ENCODE measurements around the gene FAT2.
"Not testable (repeated sequence)": the region's sequence is repeated elsewhere in the genome, so short reads cannot be mapped to it uniquely, and the experiment has no call there.

Gene FAT2

DNA sequence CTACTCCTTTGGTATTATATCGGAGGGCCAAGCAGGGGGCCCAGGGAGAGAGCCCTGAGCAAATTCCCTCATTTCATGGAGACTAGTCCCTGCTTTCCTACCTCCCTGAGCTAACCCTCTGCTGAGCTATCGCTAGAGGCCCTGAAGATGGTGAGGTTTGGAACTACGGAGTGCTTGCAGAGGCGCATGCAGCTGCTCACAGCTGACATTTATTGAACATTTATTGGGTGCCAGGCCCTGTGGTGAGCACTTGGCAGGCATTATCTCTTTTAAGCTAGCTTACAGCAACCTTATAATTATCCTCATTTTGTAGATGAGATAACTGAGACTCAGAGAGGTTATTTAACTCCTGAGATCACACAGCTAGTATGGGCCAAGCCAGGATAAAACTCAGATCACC is 9.8 kb downstream of the FAT2 start:
- H3K36me3 ChIP-seq (ENCODE audit: insufficient read depth, insufficient read length, low read length), result no peaks in the 10 kb centered on the region
- peaks cover 6% of the 10 kb centered on the region for H3K4me1 ChIP-seq (ENCODE audit: insufficient read depth, insufficient read length)
- H3K9ac ChIP-seq (ENCODE audit: insufficient read length, low read depth), result no peak overlapping the region
- no peak overlapping the region for H3K4me3 ChIP-seq (ENCODE audit: insufficient read length, low read depth)
- no peaks in the 10 kb centered on the region for H3K9me3 ChIP-seq (ENCODE audit: insufficient read depth, low read length)
- DNase-seq (ENCODE audit: low read depth, low spot score), result no peak
- no peaks in the 10 kb centered on the region for H3K27me3 ChIP-seq (ENCODE audit: insufficient read depth, insufficient read length)
- TF ChIP-seq SUZ12 (IDR thresholded peaks at IDR 0.05; ENCODE audit: extremely low read depth, insufficient read depth, insufficient read length), result no peak

DNA sequence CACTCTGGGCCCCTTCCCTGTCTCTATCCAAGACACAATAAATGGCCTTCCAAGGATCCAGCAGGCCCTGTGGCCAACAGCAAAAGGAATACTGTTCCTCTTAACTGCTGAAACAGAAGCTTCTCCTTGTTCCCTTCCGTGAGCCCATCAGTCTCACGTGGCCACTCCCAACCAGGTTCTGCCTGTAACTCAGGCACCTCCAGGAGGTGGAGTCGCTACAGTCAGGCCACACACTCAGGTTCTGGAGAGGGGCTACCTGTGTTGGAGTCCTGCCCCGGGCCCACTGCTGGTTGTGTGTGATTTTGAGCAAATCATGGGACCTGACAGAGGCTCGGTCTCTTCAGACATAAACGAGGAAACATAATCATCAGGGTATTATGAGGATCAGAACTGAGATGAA is 10.3 kb downstream of the FAT2 start:
- Histone ChIP-seq H3K9me3 (ENCODE audit: insufficient read depth, low read length) (no peaks in the 10 kb centered on the region), H3K4me3 (ENCODE audit: insufficient read length, low read depth) (no peak overlapping the region), H3K36me3 (ENCODE audit: insufficient read depth, insufficient read length, low read length) (no peaks in the 10 kb centered on the region), H3K4me1 (ENCODE audit: insufficient read depth, insufficient read length) (peaks cover 6% of the 10 kb centered on the region), H3K27me3 (ENCODE audit: insufficient read depth, insufficient read length) (no peaks in the 10 kb centered on the region), H3K9ac (ENCODE audit: insufficient read length, low read depth) (no peak overlapping the region)
- TF ChIP-seq ZNF274 (IDR thresholded peaks at IDR 0.05; ENCODE audit: low read depth, low read length) (no peak), YY1 (IDR thresholded peaks at IDR 0.05; ENCODE audit: insufficient read depth, insufficient read length) (no peak), SUZ12 (IDR thresholded peaks at IDR 0.05; ENCODE audit: extremely low read depth, insufficient read depth, insufficient read length) (no peak)
- no peak for DNase-seq (ENCODE audit: low read depth, low spot score)

GRCh38 chr5:151580239-151580638 is 10.9 kb downstream of the FAT2 start:
- DNase-seq (ENCODE audit: low read depth, low spot score), result no peak
- H3K27me3 ChIP-seq (ENCODE audit: insufficient read depth, insufficient read length), result no peaks in the 10 kb centered on the region
- no peak overlapping the region for H3K9ac ChIP-seq (ENCODE audit: insufficient read length, low read depth)
- H3K36me3 ChIP-seq (ENCODE audit: insufficient read depth, insufficient read length, low read length), result no peaks in the 10 kb centered on the region
- TF ChIP-seq ZNF274 (IDR thresholded peaks at IDR 0.05; ENCODE audit: low read depth, low read length) (no peak), SUZ12 (IDR thresholded peaks at IDR 0.05; ENCODE audit: extremely low read depth, insufficient read depth, insufficient read length) (no peak), YY1 (IDR thresholded peaks at IDR 0.05; ENCODE audit: insufficient read depth, insufficient read length) (no peak)
- H3K9me3 ChIP-seq (ENCODE audit: insufficient read depth, low read length), result no peaks in the 10 kb centered on the region
- H3K4me3 ChIP-seq (ENCODE audit: insufficient read length, low read depth), result no peak overlapping the region
- H3K4me1 ChIP-seq (ENCODE audit: insufficient read depth, insufficient read length), result peaks cover 6% of the 10 kb centered on the region

DNA sequence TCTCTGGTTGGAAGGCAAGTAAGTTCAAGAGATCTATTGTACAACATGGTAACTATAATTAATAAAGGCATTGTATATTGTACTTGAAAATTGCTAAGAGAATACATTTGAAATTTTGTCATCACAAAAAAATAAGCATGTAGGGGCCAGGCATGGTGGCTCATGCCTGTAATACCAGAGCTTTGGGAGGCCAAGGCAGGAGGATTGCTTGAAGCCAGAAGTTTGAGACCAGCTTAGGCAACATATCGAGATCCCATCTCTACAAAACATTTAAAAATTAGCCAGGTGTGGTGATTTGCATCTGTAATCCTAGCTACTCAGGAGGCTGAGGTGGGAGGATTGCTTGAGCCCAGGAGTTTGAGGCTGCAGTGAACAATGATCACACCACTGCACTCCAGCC is 12.0 kb downstream of the FAT2 start:
- not testable (repeated sequence) for DNase-seq (ENCODE audit: low read depth, low spot score); H3K4me1 ChIP-seq (ENCODE audit: insufficient read depth, insufficient read length); H3K9ac ChIP-seq (ENCODE audit: insufficient read length, low read depth); H3K27me3 ChIP-seq (ENCODE audit: insufficient read depth, insufficient read length); H3K36me3 ChIP-seq (ENCODE audit: insufficient read depth, insufficient read length, low read length); H3K9me3 ChIP-seq (ENCODE audit: insufficient read depth, low read length); H3K4me3 ChIP-seq (ENCODE audit: insufficient read length, low read depth)

GRCh38 chr5:151578326-151579025 is 12.7 kb downstream of the FAT2 start:
- Histone ChIP-seq H3K36me3 (ENCODE audit: insufficient read depth, insufficient read length, low read length) (no peaks in the 10 kb centered on the region), H3K4me1 (ENCODE audit: insufficient read depth, insufficient read length) (peaks cover 6% of the 10 kb centered on the region), H3K9ac (ENCODE audit: insufficient read length, low read depth) (no peak overlapping the region), H3K9me3 (ENCODE audit: insufficient read depth, low read length) (no peaks in the 10 kb centered on the region), H3K27me3 (ENCODE audit: insufficient read depth, insufficient read length) (no peaks in the 10 kb centered on the region), H3K4me3 (ENCODE audit: insufficient read length, low read depth) (no peak overlapping the region)
- DNase-seq (ENCODE audit: low read depth, low spot score), result no peak
- no peak for TF ChIP-seq YY1 (IDR thresholded peaks at IDR 0.05; ENCODE audit: insufficient read depth, insufficient read length)
- TF ChIP-seq SUZ12 (IDR thresholded peaks at IDR 0.05; ENCODE audit: extremely low read depth, insufficient read depth, insufficient read length), result no peak
- no peak for TF ChIP-seq ZNF274 (IDR thresholded peaks at IDR 0.05; ENCODE audit: low read depth, low read length)

DNA sequence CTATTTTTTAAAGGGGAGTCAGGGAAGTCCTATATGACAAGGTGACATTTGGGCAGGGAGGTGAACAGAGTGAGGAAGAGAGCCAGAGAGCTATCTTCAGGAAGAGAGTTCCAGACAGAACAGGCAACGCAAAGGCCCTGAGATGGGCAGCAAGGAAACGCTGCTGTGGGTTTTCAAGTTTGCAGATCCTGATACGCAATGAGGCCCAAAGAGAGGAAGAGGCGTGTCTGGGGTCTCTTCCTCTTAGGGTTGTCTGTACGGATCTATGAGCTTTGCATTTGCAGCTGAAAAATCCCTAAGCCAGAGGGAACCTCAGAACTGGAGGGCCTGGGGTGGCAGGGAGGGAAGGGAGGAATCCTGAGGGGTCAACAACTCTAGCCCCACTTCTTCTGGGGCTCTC is 13.6 kb downstream of the FAT2 start:
- Histone ChIP-seq H3K9me3 (ENCODE audit: insufficient read depth, low read length) (no peaks in the 10 kb centered on the region), H3K27me3 (ENCODE audit: insufficient read depth, insufficient read length) (no peaks in the 10 kb centered on the region), H3K4me3 (ENCODE audit: insufficient read length, low read depth) (no peak overlapping the region), H3K36me3 (ENCODE audit: insufficient read depth, insufficient read length, low read length) (no peaks in the 10 kb centered on the region), H3K9ac (ENCODE audit: insufficient read length, low read depth) (no peak overlapping the region), H3K4me1 (ENCODE audit: insufficient read depth, insufficient read length) (peaks cover 6% of the 10 kb centered on the region)
- TF ChIP-seq YY1 (IDR thresholded peaks at IDR 0.05; ENCODE audit: insufficient read depth, insufficient read length) (no peak), ZNF274 (IDR thresholded peaks at IDR 0.05; ENCODE audit: low read depth, low read length) (no peak), SUZ12 (IDR thresholded peaks at IDR 0.05; ENCODE audit: extremely low read depth, insufficient read depth, insufficient read length) (no peak)
- no peak for DNase-seq (ENCODE audit: low read depth, low spot score)

DNA sequence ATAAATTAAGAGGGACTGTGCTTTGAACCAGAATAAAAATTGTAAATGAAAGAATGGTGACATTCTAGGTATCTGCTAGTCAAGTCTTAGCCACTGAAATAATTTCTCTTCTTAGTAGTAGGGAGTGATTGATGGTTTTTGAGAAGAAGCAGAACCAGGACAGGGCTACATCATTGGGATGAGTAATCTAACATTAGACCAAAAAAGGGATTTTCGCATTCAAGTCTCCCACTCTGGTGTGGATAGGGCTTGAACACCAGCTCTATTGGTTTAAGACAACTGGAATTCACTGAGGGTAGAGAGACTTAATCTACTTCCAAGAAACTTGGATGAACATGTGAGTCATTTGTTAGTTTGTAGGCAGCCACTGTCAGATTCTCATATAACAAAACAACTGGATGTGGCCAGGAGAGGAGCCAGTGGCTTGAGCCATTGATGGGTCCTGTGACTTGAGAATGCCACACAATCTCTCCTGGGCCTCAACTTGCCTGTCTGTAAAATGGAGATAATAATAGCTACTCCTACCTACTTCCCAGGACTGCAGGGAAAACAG is 16.6 kb downstream of the FAT2 start:
- no peaks in the 10 kb centered on the region for H3K9me3 ChIP-seq (ENCODE audit: insufficient read depth, low read length)
- no peaks in the 10 kb centered on the region for H3K36me3 ChIP-seq (ENCODE audit: insufficient read depth, insufficient read length, low read length)
- H3K4me3 ChIP-seq (ENCODE audit: insufficient read length, low read depth), result no peak overlapping the region
- no peak for DNase-seq (ENCODE audit: low read depth, low spot score)
- H3K9ac ChIP-seq (ENCODE audit: insufficient read length, low read depth), result no peak overlapping the region
- H3K4me1 ChIP-seq (ENCODE audit: insufficient read depth, insufficient read length), result no peaks in the 10 kb centered on the region
- TF ChIP-seq SUZ12 (IDR thresholded peaks at IDR 0.05; ENCODE audit: extremely low read depth, insufficient read depth, insufficient read length), result no peak
- H3K27me3 ChIP-seq (ENCODE audit: insufficient read depth, insufficient read length), result no peaks in the 10 kb centered on the region
